Measurements from ENCODE around the gene DIS3L2.

- TF ChIP-seq CTCF (IDR thresholded peaks at IDR 0.05) (no peak), POLR2A (IDR thresholded peaks at IDR 0.05) (no peak)
Measured at GRCh38 chr2:232341739-232342126, 380.2 kb downstream of the DIS3L2 start.
